ENCODE data around the gene ASCC1. TPM values are rescaled to one million over a fixed set of nuclear protein-coding genes. Genes with fewer than 3 reads are reported as not detected.
A peak's percentile ranks its signal among the peaks of the same experiment; 100 is the strongest.

The ASCC1 gene
- total and polyA plus RNA-seq, 8 donors = 5.4 to 26.0 (median 16.0) TPM

DNA sequence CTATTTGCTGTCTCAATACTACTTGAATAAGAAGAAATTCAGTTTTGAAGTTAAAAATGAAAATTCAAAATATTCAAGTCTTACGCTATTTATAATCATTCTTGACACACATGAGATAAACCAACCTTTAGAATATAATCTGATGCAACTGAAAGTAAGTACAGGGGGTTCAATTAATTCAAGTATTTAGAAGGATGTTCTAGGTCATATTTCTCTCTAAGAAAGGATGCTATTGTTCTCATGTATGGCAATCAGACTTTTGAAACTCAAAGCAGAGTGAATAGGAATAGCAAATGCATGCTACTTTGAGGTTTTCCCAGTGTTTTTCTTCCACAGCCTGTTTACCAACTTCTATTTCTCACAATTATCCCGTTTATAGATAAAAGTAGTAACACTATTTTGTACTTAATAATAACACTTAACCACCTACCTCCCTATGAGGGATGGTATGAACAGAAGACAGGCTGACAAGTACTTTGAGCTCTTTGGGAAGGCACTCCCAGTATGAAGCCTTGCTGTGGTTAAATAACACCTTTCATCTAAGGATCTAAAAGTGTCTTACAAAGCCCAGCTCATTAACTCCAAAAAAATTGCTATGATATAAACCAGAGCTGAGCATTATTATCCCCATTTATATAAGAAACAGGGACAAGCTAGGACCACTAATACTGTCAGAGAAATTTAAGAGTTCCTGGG is 109.8 kb downstream of the ASCC1 start:
- WGBS, 2 donors = 77 to 88% methylated on average over 2 of the region's 2 CpGs
- DNase-seq (no peak), ATAC-seq (no peak), FAIRE-seq (no peak)
- Histone ChIP-seq H3K36me3 (peaks cover 0 to 11% (median 0%) of the 10 kb centered on the region in 3 donors), H3K27me3 (no peaks in the 10 kb centered on the region), H3K4me1 (no peaks in the 10 kb centered on the region), H3K9me3 (no peaks in the 10 kb centered on the region), H3K4me3 (no peak overlapping the region), H3K27ac (no peak overlapping the region)
- intact Hi-C loops (cut with DNase I) = no loop called here
- TF ChIP-seq, protein P1, sequence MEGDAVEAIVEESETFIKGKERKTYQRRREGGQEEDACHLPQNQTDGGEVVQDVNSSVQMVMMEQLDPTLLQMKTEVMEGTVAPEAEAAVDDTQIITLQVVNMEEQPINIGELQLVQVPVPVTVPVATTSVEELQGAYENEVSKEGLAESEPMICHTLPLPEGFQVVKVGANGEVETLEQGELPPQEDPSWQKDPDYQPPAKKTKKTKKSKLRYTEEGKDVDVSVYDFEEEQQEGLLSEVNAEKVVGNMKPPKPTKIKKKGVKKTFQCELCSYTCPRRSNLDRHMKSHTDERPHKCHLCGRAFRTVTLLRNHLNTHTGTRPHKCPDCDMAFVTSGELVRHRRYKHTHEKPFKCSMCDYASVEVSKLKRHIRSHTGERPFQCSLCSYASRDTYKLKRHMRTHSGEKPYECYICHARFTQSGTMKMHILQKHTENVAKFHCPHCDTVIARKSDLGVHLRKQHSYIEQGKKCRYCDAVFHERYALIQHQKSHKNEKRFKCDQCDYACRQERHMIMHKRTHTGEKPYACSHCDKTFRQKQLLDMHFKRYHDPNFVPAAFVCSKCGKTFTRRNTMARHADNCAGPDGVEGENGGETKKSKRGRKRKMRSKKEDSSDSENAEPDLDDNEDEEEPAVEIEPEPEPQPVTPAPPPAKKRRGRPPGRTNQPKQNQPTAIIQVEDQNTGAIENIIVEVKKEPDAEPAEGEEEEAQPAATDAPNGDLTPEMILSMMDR (IDR thresholded peaks at IDR 0.05) = no peak

DNA sequence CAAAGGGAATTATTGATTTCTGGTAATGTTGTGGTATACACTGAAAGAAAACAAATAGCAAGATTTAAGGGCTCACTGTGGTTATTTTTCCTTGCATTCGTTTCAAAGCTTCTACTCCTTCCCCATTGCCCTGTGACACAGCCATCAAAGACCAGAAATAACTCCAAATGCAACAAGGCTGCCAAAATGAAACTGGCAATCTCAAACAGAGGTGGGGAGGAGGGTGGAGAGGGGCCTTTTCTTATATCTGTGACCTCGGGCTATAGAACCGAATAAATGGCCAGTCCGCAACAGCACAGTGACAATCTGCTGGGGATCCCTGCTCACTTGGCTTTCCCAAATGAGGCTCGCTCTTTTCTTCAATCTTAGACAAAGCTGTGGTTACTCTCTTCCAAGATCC is 110.4 kb downstream of the ASCC1 start:
- TF ChIP-seq, protein P1 (IDR thresholded peaks at IDR 0.05) = no peak
- H3K4me1 ChIP-seq = no peaks in the 10 kb centered on the region
- peaks cover 0 to 11% (median 0%) of the 10 kb centered on the region in 3 donors for H3K36me3 ChIP-seq
- no peak overlapping the region for H3K4me3 ChIP-seq
- intact Hi-C loops (cut with DNase I) = no loop called here
- H3K27me3 ChIP-seq = no peaks in the 10 kb centered on the region
- FAIRE-seq = no peak
- H3K27ac ChIP-seq = no peak overlapping the region
- H3K9me3 ChIP-seq = no peaks in the 10 kb centered on the region
- 95 to 96% methylated on average over 5 of the region's 5 CpGs for WGBS, 2 donors
- DNase-seq = no peak
- no peak for ATAC-seq

DNA sequence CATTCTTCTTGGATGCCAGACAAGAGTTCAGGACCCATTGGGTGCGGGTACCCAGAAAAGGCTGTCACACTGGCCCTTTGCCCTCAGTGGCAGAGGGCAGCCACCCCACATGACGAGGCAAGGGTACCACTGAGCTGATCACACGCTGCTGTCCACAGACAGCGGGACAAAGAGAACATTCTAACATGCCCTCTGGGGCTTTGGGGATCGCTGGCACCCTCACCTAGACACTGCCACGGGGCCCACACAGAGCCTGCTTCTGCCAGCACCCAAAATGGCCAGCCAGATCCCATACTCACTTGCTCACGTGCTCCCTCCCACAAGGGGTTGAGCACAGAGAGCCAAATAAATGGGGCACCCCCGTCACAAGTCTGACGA is 111.0 kb downstream of the ASCC1 start:
- ATAC-seq (no peak), DNase-seq (no peak), FAIRE-seq (no peak)
- H3K4me3 ChIP-seq = no peak overlapping the region
- intact Hi-C loops (cut with DNase I) = no loop called here
- WGBS, 2 donors = 95 to 97% methylated on average over 9 of the region's 9 CpGs
- no peaks in the 10 kb centered on the region for H3K4me1 ChIP-seq
- TF ChIP-seq, protein P1 (IDR thresholded peaks at IDR 0.05) = no peak
- no peaks in the 10 kb centered on the region for H3K27me3 ChIP-seq
- H3K36me3 ChIP-seq = peaks cover 0 to 11% (median 0%) of the 10 kb centered on the region in 3 donors
- H3K9me3 ChIP-seq = no peaks in the 10 kb centered on the region
- H3K27ac ChIP-seq = peak overlapping the region in 1 of 4 donors; percentile 0

DNA sequence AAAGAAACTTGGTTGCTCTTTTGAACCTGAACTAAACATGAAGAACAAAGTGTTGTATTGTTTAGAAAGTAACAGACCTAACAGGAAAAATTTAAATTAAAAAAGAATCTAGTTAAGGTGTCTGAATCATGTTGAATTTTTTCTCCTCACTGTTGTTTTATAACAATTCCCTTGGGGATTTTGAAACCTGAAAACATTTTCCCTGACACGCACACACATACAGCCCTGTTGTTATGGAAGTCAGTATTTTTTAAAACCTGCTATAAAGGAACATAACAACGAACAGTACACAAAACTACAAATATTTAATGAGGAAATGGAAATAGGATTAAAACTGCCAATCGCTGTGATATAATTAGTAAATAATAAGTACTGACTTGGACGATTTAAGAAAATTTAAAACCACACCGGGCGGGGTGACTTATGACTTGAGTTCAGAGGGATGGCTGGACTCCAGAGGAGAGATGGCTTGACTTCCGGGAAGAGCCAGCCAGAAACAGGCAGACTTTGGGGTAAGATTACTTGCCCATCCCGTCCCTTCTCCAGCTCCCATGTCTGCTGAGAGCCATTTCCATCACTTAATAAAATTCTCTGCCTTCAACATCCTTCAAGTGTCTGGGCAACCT is 111.5 kb downstream of the ASCC1 start:
- peak overlapping the region in 1 of 4 donors; percentile 0 for H3K27ac ChIP-seq
- FAIRE-seq (no peak), ATAC-seq (no peak)

More for the DNA sequence above, 111.5 kb downstream of the ASCC1 start:
- H3K9me3 ChIP-seq = no peaks in the 10 kb centered on the region
- no peak overlapping the region for H3K4me3 ChIP-seq
- H3K36me3 ChIP-seq = peaks cover 0 to 11% (median 0%) of the 10 kb centered on the region in 3 donors
- TF ChIP-seq, protein P1 (IDR thresholded peaks at IDR 0.05) = no peak
- DNase-seq = no peak
- no peaks in the 10 kb centered on the region for H3K4me1 ChIP-seq
- WGBS, 2 donors = 79 to 83% methylated on average over 8 of the region's 8 CpGs
- intact Hi-C loops (cut with DNase I) = no loop called here
- H3K27me3 ChIP-seq = no peaks in the 10 kb centered on the region

All from pancreas (tissue), 10 donors.